ENCODE measurements around the gene PPFIA4.

Gene PPFIA4

GRCh38 chr1:203093754-203094410 lies 67.6 kb downstream of the PPFIA4 start:
- Mint-ChIP-seq H3K27ac (no peak overlapping the region), H3K9me3 (peaks cover 20% of the 10 kb centered on the region), H3K4me3 (no peak overlapping the region), H3K36me3 (peaks cover 1% of the 10 kb centered on the region), H3K27me3 (peaks cover 21% of the 10 kb centered on the region), H3K4me1 (peaks cover 2% of the 10 kb centered on the region)
- ATAC-seq (ENCODE audit: low read depth) (no peak), DNase-seq (ENCODE audit: low spot score in 2 of 2) (no peak)

GRCh38 chr1:203095061-203095690 lies 68.9 kb downstream of the PPFIA4 start:
- Mint-ChIP-seq H3K27ac (no peak overlapping the region), H3K36me3 (peaks cover 1% of the 10 kb centered on the region), H3K27me3 (peaks cover 21% of the 10 kb centered on the region), H3K4me1 (peaks cover 2% of the 10 kb centered on the region), H3K4me3 (no peak overlapping the region), H3K9me3 (peaks cover 20% of the 10 kb centered on the region)
- ATAC-seq (ENCODE audit: low read depth) = no peak
- DNase-seq (ENCODE audit: low spot score in 2 of 2) = no peak

GRCh38 chr1:203096566-203096965 lies 70.3 kb downstream of the PPFIA4 start:
- H3K9me3 Mint-ChIP-seq = peaks cover 20% of the 10 kb centered on the region
- peaks cover 19% of the 10 kb centered on the region for H3K27me3 Mint-ChIP-seq
- DNase-seq (ENCODE audit: low spot score in 2 of 2) (no peak), ATAC-seq (ENCODE audit: low read depth) (no peak)
- H3K4me1 Mint-ChIP-seq = no peaks in the 10 kb centered on the region
- H3K4me3 Mint-ChIP-seq = no peak overlapping the region
- H3K27ac Mint-ChIP-seq = no peak overlapping the region
- peaks cover 1% of the 10 kb centered on the region for H3K36me3 Mint-ChIP-seq

DNA sequence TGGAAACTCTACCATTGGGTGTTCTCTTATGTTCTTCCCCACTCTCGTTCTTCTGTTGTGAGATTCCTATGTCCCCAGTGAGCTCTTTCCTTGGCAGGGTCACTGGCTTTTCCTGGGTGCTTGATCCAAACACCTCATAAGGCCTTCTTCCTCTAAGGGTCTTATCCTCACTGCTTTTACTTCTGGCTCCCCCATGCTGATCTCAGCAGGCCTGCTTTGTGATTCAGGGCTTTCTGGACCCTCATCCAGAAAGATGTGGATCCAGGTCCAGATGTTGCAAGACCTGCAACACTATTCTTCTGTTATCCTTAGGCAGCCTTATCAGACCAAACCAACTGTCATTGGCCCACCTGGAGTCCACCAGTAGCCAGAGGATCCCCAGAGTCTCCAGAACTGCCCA lies 70.7 kb downstream of the PPFIA4 start:
- no peak for DNase-seq (ENCODE audit: low spot score in 2 of 2)
- ATAC-seq (ENCODE audit: low read depth) = no peak
- peaks cover 15% of the 10 kb centered on the region for H3K27me3 Mint-ChIP-seq

GRCh38 chr1:203098445-203098844 lies 72.2 kb downstream of the PPFIA4 start:
- peaks cover 9% of the 10 kb centered on the region for H3K27me3 Mint-ChIP-seq
- no peak overlapping the region for H3K4me3 Mint-ChIP-seq
- H3K27ac Mint-ChIP-seq = no peak overlapping the region
- DNase-seq (ENCODE audit: low spot score in 2 of 2) (no peak), ATAC-seq (ENCODE audit: low read depth) (no peak)
- no peaks in the 10 kb centered on the region for H3K4me1 Mint-ChIP-seq
- no peaks in the 10 kb centered on the region for H3K36me3 Mint-ChIP-seq
- H3K9me3 Mint-ChIP-seq = peaks cover 20% of the 10 kb centered on the region

More for the DNA sequence above, 70.7 kb downstream of the PPFIA4 start:
- Mint-ChIP-seq H3K9me3 (peaks cover 20% of the 10 kb centered on the region), H3K27ac (no peak overlapping the region), H3K36me3 (peaks cover 1% of the 10 kb centered on the region), H3K4me1 (no peaks in the 10 kb centered on the region), H3K4me3 (no peak overlapping the region)

GRCh38 chr1:203098914-203099520 lies 72.7 kb downstream of the PPFIA4 start:
- no peaks in the 10 kb centered on the region for H3K4me1 Mint-ChIP-seq
- peaks cover 20% of the 10 kb centered on the region for H3K9me3 Mint-ChIP-seq
- peaks cover 9% of the 10 kb centered on the region for H3K27me3 Mint-ChIP-seq
- no peaks in the 10 kb centered on the region for H3K36me3 Mint-ChIP-seq
- ATAC-seq (ENCODE audit: low read depth) = no peak
- H3K27ac Mint-ChIP-seq = no peak overlapping the region
- DNase-seq (ENCODE audit: low spot score in 2 of 2) = no peak
- no peak overlapping the region for H3K4me3 Mint-ChIP-seq

DNA sequence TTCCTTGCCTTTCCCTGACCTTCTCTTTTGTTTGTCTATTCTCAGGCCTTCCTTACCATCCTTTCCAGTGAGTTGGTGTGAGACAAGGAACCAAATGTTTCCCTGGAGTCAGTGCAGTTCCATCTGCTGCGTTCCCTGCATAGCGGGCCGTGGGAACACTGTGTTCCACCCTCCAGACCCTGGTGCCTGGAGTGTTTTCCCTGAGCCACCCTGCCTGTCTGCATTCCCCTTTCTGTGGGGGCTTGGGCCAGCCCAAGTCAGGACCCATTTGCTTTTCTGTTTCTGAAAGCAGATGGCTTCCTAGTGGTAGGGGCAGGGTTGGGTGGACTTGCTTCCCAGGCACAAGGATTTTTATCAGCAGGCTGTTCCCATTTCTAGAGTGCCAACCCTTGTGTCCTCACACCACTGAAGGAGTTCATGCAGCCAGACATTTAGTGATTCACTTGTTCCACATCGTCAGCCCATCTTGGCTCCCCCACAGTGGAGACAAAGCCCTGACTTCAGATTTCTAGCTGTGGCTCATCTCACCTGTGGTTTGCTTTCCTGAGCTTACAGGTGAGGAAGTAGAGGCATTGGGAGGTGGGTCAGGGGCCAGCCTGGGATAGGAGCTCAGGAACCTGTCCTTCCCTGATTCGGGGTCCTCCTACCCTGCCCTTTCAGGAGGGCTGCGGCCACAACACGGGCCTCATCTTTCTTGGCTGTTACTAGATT lies 73.7 kb downstream of the PPFIA4 start:
- Mint-ChIP-seq H3K4me1 (no peaks in the 10 kb centered on the region), H3K36me3 (no peaks in the 10 kb centered on the region), H3K4me3 (no peak overlapping the region), H3K27me3 (peaks cover 9% of the 10 kb centered on the region), H3K27ac (no peak overlapping the region), H3K9me3 (peaks cover 16% of the 10 kb centered on the region)
- no peak for ATAC-seq (ENCODE audit: low read depth)
- DNase-seq (ENCODE audit: low spot score in 2 of 2) = no peak

- Mint-ChIP-seq H3K4me3 (no peak overlapping the region), H3K4me1 (no peaks in the 10 kb centered on the region), H3K36me3 (no peaks in the 10 kb centered on the region), H3K9me3 (peaks cover 12% of the 10 kb centered on the region), H3K27ac (no peak overlapping the region), H3K27me3 (peaks cover 9% of the 10 kb centered on the region)
- no peak for DNase-seq (ENCODE audit: low spot score in 2 of 2)
- no peak for ATAC-seq (ENCODE audit: low read depth)
These were observed 74.2 kb downstream of the PPFIA4 start for GRCh38 chr1:203100516-203100869.

DNA sequence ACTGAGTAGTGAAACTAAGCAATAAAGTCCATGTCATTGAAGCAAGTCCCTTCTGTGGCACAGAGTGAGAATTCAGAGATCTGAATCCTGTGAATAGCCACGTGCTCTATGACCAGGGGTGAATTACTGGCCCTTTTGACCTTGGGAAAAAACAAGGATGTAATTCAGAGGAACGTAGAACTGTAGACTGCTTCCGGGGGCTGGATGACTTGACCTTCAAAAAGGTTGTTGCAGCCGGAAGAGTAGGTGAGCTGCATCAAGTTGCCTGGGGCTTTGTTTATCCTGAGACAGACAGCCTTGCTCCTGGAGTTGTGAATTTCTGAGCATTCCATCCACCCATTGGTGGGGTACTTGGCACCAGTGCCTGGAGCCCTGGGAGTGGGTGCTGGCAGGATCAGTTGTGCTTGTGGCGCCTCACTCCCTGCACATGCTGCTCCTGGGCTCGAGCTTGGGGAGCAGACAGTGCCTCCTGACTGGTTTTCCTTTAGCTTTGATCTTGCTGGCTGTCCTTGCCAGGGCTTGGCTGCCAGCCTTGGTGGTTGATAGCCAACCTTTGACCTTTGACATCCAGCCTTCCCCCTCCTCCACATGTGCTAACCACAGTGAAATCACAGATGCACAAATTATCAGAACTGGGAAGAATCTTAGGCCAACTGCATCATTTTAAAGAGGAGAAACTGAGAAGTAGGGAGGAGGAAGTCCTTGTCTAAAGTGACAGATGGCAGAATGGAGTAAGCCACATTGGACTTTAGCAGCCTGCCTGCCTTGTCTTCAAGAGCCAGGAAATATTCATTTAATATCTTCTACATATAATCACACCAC lies 75.7 kb downstream of the PPFIA4 start:
- Mint-ChIP-seq H3K27ac (no peak overlapping the region), H3K36me3 (no peaks in the 10 kb centered on the region), H3K4me1 (no peaks in the 10 kb centered on the region), H3K27me3 (peaks cover 9% of the 10 kb centered on the region), H3K9me3 (peaks cover 7% of the 10 kb centered on the region), H3K4me3 (no peak overlapping the region)
- DNase-seq (ENCODE audit: low spot score in 2 of 2) = no peak
- no peak for ATAC-seq (ENCODE audit: low read depth)

DNA sequence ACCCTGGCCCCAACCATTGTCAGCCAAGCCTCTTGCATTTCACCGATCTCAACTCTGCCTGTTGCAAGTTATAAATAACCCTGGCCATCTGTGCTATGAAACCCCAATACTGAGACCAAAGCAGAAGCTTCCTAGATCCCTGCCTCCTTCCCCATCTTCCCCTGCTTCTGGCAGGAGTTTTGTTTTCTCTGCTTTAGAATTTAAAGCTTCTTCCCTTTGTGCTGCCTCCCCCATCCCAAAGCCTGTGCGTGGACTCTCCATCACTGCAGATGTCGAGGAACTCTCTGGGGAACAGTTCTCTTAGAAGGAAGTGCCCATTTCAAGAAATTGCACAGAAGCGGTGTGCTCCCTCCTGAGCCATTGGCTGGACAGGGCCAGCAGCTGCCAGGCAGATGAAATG lies 76.9 kb downstream of the PPFIA4 start:
- ATAC-seq (ENCODE audit: low read depth) (no peak), DNase-seq (ENCODE audit: low spot score in 2 of 2) (no peak)
- Mint-ChIP-seq H3K9me3 (peaks cover 4% of the 10 kb centered on the region), H3K4me3 (no peak overlapping the region), H3K4me1 (no peaks in the 10 kb centered on the region), H3K36me3 (no peaks in the 10 kb centered on the region), H3K27me3 (peaks cover 14% of the 10 kb centered on the region), H3K27ac (no peak overlapping the region)

DNA sequence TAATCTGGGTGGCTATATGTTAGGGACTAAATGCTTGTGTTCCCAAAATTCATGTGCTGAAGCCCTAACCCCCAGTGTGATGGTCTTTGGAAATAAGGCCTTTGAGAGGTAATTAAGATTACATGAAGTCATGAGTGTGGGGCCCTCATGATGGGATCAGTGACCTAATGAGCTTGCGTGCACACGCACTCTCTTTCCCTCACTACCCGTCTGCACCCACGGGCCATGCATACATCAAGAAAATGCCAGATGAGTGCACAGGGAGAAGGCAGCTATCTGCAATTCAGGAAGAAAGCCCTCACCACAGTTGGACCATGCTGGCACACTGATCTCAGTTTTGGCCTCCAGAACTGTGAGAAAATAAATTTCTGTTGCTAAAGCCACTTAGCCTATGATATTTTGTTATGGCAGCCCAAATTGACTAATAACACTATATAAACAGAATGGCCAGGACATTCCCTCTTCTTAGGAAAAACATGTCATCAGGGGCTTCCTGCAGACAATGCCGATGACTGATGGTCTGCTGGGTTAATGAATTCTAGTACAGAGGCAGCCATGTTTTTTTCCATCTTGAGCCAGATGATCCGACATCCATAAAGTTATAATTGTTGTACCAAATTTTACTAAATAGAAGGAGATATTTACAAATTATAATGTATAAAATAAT lies 77.7 kb downstream of the PPFIA4 start:
- Mint-ChIP-seq H3K36me3 (no peaks in the 10 kb centered on the region), H3K9me3 (peaks cover 4% of the 10 kb centered on the region), H3K4me1 (no peaks in the 10 kb centered on the region), H3K27me3 (peaks cover 14% of the 10 kb centered on the region), H3K27ac (no peak overlapping the region), H3K4me3 (no peak overlapping the region)
- ATAC-seq (ENCODE audit: low read depth) = no peak
- DNase-seq (ENCODE audit: low spot score in 2 of 2) = no peak

- no peak for DNase-seq (ENCODE audit: low spot score in 2 of 2)
- Mint-ChIP-seq H3K4me3 (no peak overlapping the region), H3K4me1 (no peaks in the 10 kb centered on the region), H3K36me3 (no peaks in the 10 kb centered on the region), H3K9me3 (peaks cover 4% of the 10 kb centered on the region), H3K27ac (no peak overlapping the region), H3K27me3 (peaks cover 18% of the 10 kb centered on the region)
- ATAC-seq (ENCODE audit: low read depth) = no peak
These were observed 78.6 kb downstream of the PPFIA4 start for GRCh38 chr1:203104789-203105390.

DNA sequence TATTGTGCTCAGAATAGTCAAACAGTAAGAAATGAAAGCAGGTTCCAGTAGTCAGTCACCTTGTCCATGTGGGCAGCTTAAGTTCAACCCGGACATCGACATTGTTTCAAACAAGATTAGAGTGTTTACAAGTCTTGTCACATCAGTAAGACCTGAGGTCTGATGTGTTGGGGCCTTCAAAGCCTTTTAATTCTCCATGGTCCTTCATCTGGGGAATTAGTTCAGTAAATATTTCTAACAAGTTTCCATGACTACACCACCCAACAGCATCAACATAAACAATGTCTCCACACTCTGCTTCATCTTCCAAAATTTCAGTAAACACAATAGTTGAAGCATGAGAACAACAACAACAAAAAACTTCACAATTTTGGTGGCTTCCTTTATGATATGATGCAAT lies 86.2 kb downstream of the PPFIA4 start:
- no peaks in the 10 kb centered on the region for H3K9me3 Mint-ChIP-seq
- no peak overlapping the region for H3K27ac Mint-ChIP-seq
- no peaks in the 10 kb centered on the region for H3K36me3 Mint-ChIP-seq
- no peaks in the 10 kb centered on the region for H3K4me1 Mint-ChIP-seq
- ATAC-seq (ENCODE audit: low read depth) (no peak), DNase-seq (ENCODE audit: low spot score in 2 of 2) (no peak)
- no peak overlapping the region for H3K4me3 Mint-ChIP-seq
- H3K27me3 Mint-ChIP-seq = peaks cover 9% of the 10 kb centered on the region
